ENCODE data around the gene NBAS. TPM values are rescaled to one million over a fixed set of nuclear protein-coding genes. Genes with fewer than 3 reads are reported as not detected.

The NBAS gene
- total RNA-seq, 1 experiment from 2014 or later: 36.3 TPM

GRCh38 chr2:15389326-15389700 is 171.8 kb downstream of the NBAS start:
- in situ Hi-C loops (cut with HindIII; ENCODE audit: low pct_unique_long_range_greater_than_20kb, low sequenced_read_pairs) (no loop called here), intact Hi-C loops (cut with micrococcal nuclease; ENCODE audit: unreplicated experiment) (no loop called here)
- no peaks in the 10 kb centered on the region for H3K9me3 ChIP-seq (ENCODE audit: control insufficient read depth, insufficient read depth, low read depth, low read length)
- CTCF ChIA-PET: no interaction called here
- TF ChIP-seq TCF7L2 (IDR thresholded peaks at IDR 0.05; ENCODE audit: low read depth, low read length) (no peak), SIN3A (IDR thresholded peaks at IDR 0.05; ENCODE audit: borderline replicate concordance, insufficient read depth, low read depth, low read length) (no peak), POLR2AphosphoS5 (IDR thresholded peaks at IDR 0.05; ENCODE audit: low read depth, low read length) (no peak), CTCF (IDR thresholded peaks at IDR 0.05) (no peak)
- TF ChIP-seq, protein P1, sequence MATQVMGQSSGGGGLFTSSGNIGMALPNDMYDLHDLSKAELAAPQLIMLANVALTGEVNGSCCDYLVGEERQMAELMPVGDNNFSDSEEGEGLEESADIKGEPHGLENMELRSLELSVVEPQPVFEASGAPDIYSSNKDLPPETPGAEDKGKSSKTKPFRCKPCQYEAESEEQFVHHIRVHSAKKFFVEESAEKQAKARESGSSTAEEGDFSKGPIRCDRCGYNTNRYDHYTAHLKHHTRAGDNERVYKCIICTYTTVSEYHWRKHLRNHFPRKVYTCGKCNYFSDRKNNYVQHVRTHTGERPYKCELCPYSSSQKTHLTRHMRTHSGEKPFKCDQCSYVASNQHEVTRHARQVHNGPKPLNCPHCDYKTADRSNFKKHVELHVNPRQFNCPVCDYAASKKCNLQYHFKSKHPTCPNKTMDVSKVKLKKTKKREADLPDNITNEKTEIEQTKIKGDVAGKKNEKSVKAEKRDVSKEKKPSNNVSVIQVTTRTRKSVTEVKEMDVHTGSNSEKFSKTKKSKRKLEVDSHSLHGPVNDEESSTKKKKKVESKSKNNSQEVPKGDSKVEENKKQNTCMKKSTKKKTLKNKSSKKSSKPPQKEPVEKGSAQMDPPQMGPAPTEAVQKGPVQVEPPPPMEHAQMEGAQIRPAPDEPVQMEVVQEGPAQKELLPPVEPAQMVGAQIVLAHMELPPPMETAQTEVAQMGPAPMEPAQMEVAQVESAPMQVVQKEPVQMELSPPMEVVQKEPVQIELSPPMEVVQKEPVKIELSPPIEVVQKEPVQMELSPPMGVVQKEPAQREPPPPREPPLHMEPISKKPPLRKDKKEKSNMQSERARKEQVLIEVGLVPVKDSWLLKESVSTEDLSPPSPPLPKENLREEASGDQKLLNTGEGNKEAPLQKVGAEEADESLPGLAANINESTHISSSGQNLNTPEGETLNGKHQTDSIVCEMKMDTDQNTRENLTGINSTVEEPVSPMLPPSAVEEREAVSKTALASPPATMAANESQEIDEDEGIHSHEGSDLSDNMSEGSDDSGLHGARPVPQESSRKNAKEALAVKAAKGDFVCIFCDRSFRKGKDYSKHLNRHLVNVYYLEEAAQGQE (IDR thresholded peaks at IDR 0.05; ENCODE audit: insufficient read depth in 1 of 2, low read depth in 2 of 2, low read length in 1 of 2): no peak
- H3K27ac ChIP-seq (ENCODE audit: low read length): no peak overlapping the region
- no peak overlapping the region for H3K4me3 ChIP-seq (ENCODE audit: low read depth in 2 of 2, low read length in 2 of 2)
- no peaks in the 10 kb centered on the region for H3K4me1 ChIP-seq (ENCODE audit: control insufficient read depth, insufficient read depth, low read length)
- ATAC-seq (no peak), DNase-seq (ENCODE audit: low read depth, low spot score) (no peak)
- H3K27me3 ChIP-seq (ENCODE audit: control insufficient read depth, insufficient read depth, low read length): no peaks in the 10 kb centered on the region
- BruUV-seq (replicated peaks): no TSS peak
- POLR2A ChIA-PET: no interaction called here
- no peaks in the 10 kb centered on the region; the same call in 1 of the 2 replicates for H3K36me3 ChIP-seq (ENCODE audit: control insufficient read depth, insufficient read depth, low read length)

GRCh38 chr2:15388406-15389325 is 172.5 kb downstream of the NBAS start:
- ATAC-seq (no peak), DNase-seq (ENCODE audit: low read depth, low spot score) (no peak)
- Histone ChIP-seq H3K36me3 (ENCODE audit: control insufficient read depth, insufficient read depth, low read length) (no peaks in the 10 kb centered on the region; the same call in 1 of the 2 replicates), H3K9me3 (ENCODE audit: control insufficient read depth, insufficient read depth, low read depth, low read length) (no peaks in the 10 kb centered on the region), H3K27me3 (ENCODE audit: control insufficient read depth, insufficient read depth, low read length) (no peaks in the 10 kb centered on the region), H3K4me3 (ENCODE audit: low read depth in 2 of 2, low read length in 2 of 2) (no peak overlapping the region), H3K4me1 (ENCODE audit: control insufficient read depth, insufficient read depth, low read length) (no peaks in the 10 kb centered on the region), H3K27ac (ENCODE audit: low read length) (no peak overlapping the region)
- POLR2A ChIA-PET: no interaction called here
- CTCF ChIA-PET: no interaction called here
- TF ChIP-seq SIN3A (IDR thresholded peaks at IDR 0.05; ENCODE audit: borderline replicate concordance, insufficient read depth, low read depth, low read length) (no peak), TCF7L2 (IDR thresholded peaks at IDR 0.05; ENCODE audit: low read depth, low read length) (no peak), POLR2AphosphoS5 (IDR thresholded peaks at IDR 0.05; ENCODE audit: low read depth, low read length) (no peak), CTCF (IDR thresholded peaks at IDR 0.05) (no peak)
- TF ChIP-seq, protein P1 (IDR thresholded peaks at IDR 0.05; ENCODE audit: insufficient read depth in 1 of 2, low read depth in 2 of 2, low read length in 1 of 2): no peak
- intact Hi-C loops (cut with micrococcal nuclease; ENCODE audit: unreplicated experiment): no loop called here
- no TSS peak for BruUV-seq (replicated peaks)
- in situ Hi-C loops (cut with HindIII; ENCODE audit: low pct_unique_long_range_greater_than_20kb, low sequenced_read_pairs): no loop called here

Data from Panc1 (cell line).